HepG2 (cell line): ENCODE data around the gene NKX6-2. TPM values are rescaled to one million over a fixed set of nuclear protein-coding genes. Genes with fewer than 3 reads are reported as not detected.

Experiments used
- ATAC-seq: fragments of 200-7000 bp; cut with Tn5 transposase; 3 replicates; pipeline ENCODE4 v1.9.1; 2020; ENCODE audit warnings: mild to moderate bottlenecking, moderate library complexity
- BruUV-seq: library from RNA; stranded (reverse); fragments of 400-500 nt; replicated peaks from 2 replicates; lab custom pipeline; 2021; lab: Mats Ljungman, UMichigan
- CTCF ChIA-PET: fragments of 300-600 bp; formaldehyde crosslinking; extraction: SDS; loops from one replicate; lab custom pipeline; 2021; ENCODE audit warnings: low total read pairs, inconsistent platforms, low intra/inter-chr PET ratio; lab: Yijun Ruan, JAX
- POLR2A ChIA-PET: fragments of 350-600 bp; sonication (Branson Sonifier 250); formaldehyde crosslinking; loops from one replicate; lab custom pipeline; 2020; ENCODE audit warnings: antibody characterized with exemption, inconsistent platforms; lab: Yijun Ruan, JAX
- DNase-seq: peaks from one replicate; pipeline ENCODE4 v3.0.0-alpha.2; 2015; ENCODE audit warnings: low spot score
- FAIRE-seq: peaks from 3 replicates; lab custom pipeline; 2011; peaks lifted over from hg19 to GRCh38; lab: Jason Lieb, UNC
- H2AFZ ChIP-seq: one replicate; pipeline ENCODE4 v1.6.1; 2011; ENCODE audit warnings: low read length, inconsistent platforms
- H3K27ac ChIP-seq: fragments of 300-600 bp; 3 replicates; pipeline ENCODE4 v1.8.0; 2011; ENCODE audit warnings: mixed run types, mild to moderate bottlenecking, mixed read lengths, low read length, inconsistent platforms; ENCODE audit not compliant: insufficient read depth; ENCODE audit errors: extremely low read length
- H3K27me3 ChIP-seq, 2 experiments: fragments of 200-600 bp in 1 of 2; 2 replicates in 1 of 2; 3 replicates in 1 of 2; pipeline versions ENCODE4 v1.6.0 to v1.8.0; 2011; ENCODE audit warnings: low read length in 2 of 2, mild to moderate bottlenecking in 2 of 2, moderate library complexity in 2 of 2, inconsistent platforms in 1 of 2; ENCODE audit not compliant: insufficient read depth in 2 of 2, control insufficient read depth in 1 of 2
- H3K36me3 ChIP-seq, 2 experiments: fragments of 200-600 bp in 1 of 2; replicated peaks in 1 of 2; 2 replicates in 1 of 2; 3 replicates in 1 of 2; pipeline versions ENCODE4 v1.5.1 to v1.8.0; 2011; ENCODE audit warnings: low read length in 2 of 2, inconsistent platforms in 1 of 2; ENCODE audit not compliant: insufficient read depth in 2 of 2, control insufficient read depth in 1 of 2
- H3K4me1 ChIP-seq: 2 replicates; pipeline ENCODE4 v1.5.1; 2012; ENCODE audit warnings: low read length, inconsistent platforms; ENCODE audit not compliant: insufficient read depth
- H3K4me2 ChIP-seq: 2 replicates; pipeline ENCODE4 v1.6.0; 2011; ENCODE audit warnings: low read depth, low read length, inconsistent platforms
- H3K4me3 ChIP-seq, 3 experiments: fragments of 200-600 bp in 1 of 3; sonication (generic), shearing (Covaris generic) in 1 of 3; replicated peaks in 1 of 3; 2 replicates each; pipeline ENCODE4 v1.5.1; 2011 to 2016; ENCODE audit warnings: low read length in 3 of 3, inconsistent platforms in 2 of 3, low read depth in 2 of 3, mild to moderate bottlenecking in 2 of 3, control low read depth in 1 of 3, mixed read lengths in 1 of 3; ENCODE audit not compliant: insufficient read depth in 1 of 3
- H3K79me2 ChIP-seq: one replicate; pipeline ENCODE4 v1.6.1; 2011; ENCODE audit warnings: low read length, inconsistent platforms; ENCODE audit not compliant: insufficient read depth
- H3K9ac ChIP-seq: 2 replicates; pipeline ENCODE4 v1.6.0; 2011; ENCODE audit warnings: mild to moderate bottlenecking, low read depth, low read length, inconsistent platforms; ENCODE audit not compliant: insufficient read depth
- H3K9me3 ChIP-seq: 2 replicates; pipeline ENCODE4 v1.5.1; 2012; ENCODE audit warnings: mild to moderate bottlenecking, low read length
- H4K20me1 ChIP-seq: 2 replicates; pipeline ENCODE4 v1.6.0; 2011; ENCODE audit warnings: inconsistent platforms, mild to moderate bottlenecking, low read length, moderate library complexity; ENCODE audit not compliant: insufficient read depth
- BATF2 ChIP-seq: sonication (generic); formaldehyde crosslinking; IDR thresholded peaks from 2 replicates; pipeline ENCODE4 v1.8.0; 2022; ENCODE audit warnings: mild to moderate bottlenecking, missing genetic modification reagents, moderate library complexity
- BCL6 ChIP-seq: IDR thresholded peaks from 2 replicates; pipeline ENCODE4 v1.6.1; 2016; ENCODE audit warnings: missing genetic modification reagents, missing compliant biosample characterization
- CHD2 ChIP-seq: IDR thresholded peaks from 2 replicates; pipeline ENCODE4 v1.6.1; 2011; ENCODE audit warnings: low read depth, low read length, improper control_type of control experiment
- MAFF ChIP-seq: IDR thresholded peaks from 2 replicates; pipeline ENCODE4 v1.6.1; 2011; ENCODE audit warnings: low read depth, low read length, improper control_type of control experiment
- MAFK ChIP-seq, 2 experiments: IDR thresholded peaks in 1 of 2; conservative IDR thresholded peaks in 1 of 2; 2 replicates each; pipeline ENCODE4 v1.6.1; 2011; ENCODE audit warnings: improper control_type of control experiment in 2 of 2, low read length in 2 of 2
- MYC ChIP-seq: sonication (generic); formaldehyde crosslinking; IDR thresholded peaks from 2 replicates; pipeline ENCODE4 v1.9.0; 2021; ENCODE audit warnings: missing genetic modification reagents, borderline replicate concordance
- NONO ChIP-seq, 2 experiments: fragments of 450-650 bp in 1 of 2; sonication (generic) in 1 of 2; formaldehyde crosslinking in 1 of 2; IDR thresholded peaks in 1 of 2; conservative IDR thresholded peaks in 1 of 2; 2 replicates each; pipeline versions ENCODE4 v1.6.1 to v1.8.0; 2017 to 2022; ENCODE audit warnings: mild to moderate bottlenecking in 1 of 2, missing genetic modification reagents in 1 of 2, moderate library complexity in 1 of 2
- NR0B2 ChIP-seq: sonication (generic); formaldehyde crosslinking; IDR thresholded peaks from 2 replicates; pipeline ENCODE4 v1.4.0; 2020; ENCODE audit warnings: mild to moderate bottlenecking, missing genetic modification reagents
- TEAD2 ChIP-seq: sonication (generic); formaldehyde crosslinking; IDR thresholded peaks from 2 replicates; pipeline ENCODE4 v1.9.0; 2021; ENCODE audit warnings: missing genetic modification reagents
- ZNF44 ChIP-seq: sonication (generic); formaldehyde crosslinking; IDR thresholded peaks from 2 replicates; pipeline ENCODE4 v1.5.1; 2020; ENCODE audit warnings: mild to moderate bottlenecking, missing genetic modification reagents
- WGBS: methylation state at CpG from one replicate; pipeline ENCODE4 v1.1.6; 2017; ENCODE audit warnings: low lambda C conversion rate; 5-methylcytosine and 5-hydroxymethylcytosine counted together
- in situ Hi-C: cut with HindIII; loops from 2 replicates; pipeline ENCODE4 v1.10.0; 2017; ENCODE audit warnings: low pct_unique_long_range_greater_than_20kb; ENCODE audit not compliant: extremely low pct_ligation_motif_present
- intact Hi-C: fragments of 100-400 bp; cut with micrococcal nuclease; formaldehyde crosslinking; loops from one replicate; pipeline ENCODE4 v1.10.0; 2022; ENCODE audit not compliant: unreplicated experiment
- polyA plus RNA-seq, 8 experiments: library from polyadenylated mRNA; depleted of rRNA in 3 of 8; stranded (reverse) in 7 of 8; unstranded in 1 of 8; fragments of >200 nt; fragmentation: Illumina TruSeq in 4 of 8; extraction: Trizol in 4 of 8; gene quantifications; 2 replicates each; pipeline versions ENCODE4 v1.2.1 to v1.2.3, GENCODE V29; 2011 to 2016; ENCODE audit warnings: low read depth in 4 of 8, missing spikeins in 1 of 8, mixed read lengths in 1 of 8; ENCODE audit not compliant: insufficient read depth in 1 of 8
- total RNA-seq, 5 experiments: library from RNA; depleted of rRNA; stranded (reverse); fragments of >200 nt; fragmentation: Illumina TruSeq; extraction: Trizol; gene quantifications; 2 replicates each; pipeline ENCODE4 v1.2.3, GENCODE V29; 2016; ENCODE audit warnings: low read depth in 1 of 5

The NKX6-2 gene
- total and polyA plus RNA-seq, 2 of the 13 experiments (the other 11 are each of a cell fraction or from before 2014, with no cell fraction given): not detected

- intact Hi-C loops: no loop called here
- no peaks in the 10 kb centered on the region for H4K20me1 ChIP-seq
- 96% methylated on average over 10 of the region's 11 CpGs for WGBS
- no peak for DNase-seq
- no peak for FAIRE-seq
- CTCF ChIA-PET: no interaction called here
- ATAC-seq: no peak
- no peak for TF ChIP-seq TEAD2 (CRISPR knock-in tag)
- no peak for TF ChIP-seq MYC (CRISPR knock-in tag)
- TF ChIP-seq MAFF: peak; percentile 69
- peak; percentile 67 to 75 for TF ChIP-seq MAFK (conservative IDR thresholded peaks at IDR 0.05 in 1 of 2, IDR thresholded peaks at IDR 0.05 in 1 of 2; ENCODE audit: low read length in 2 of 2)
- TF ChIP-seq NONO (IDR thresholded peaks at IDR 0.05): no peak
- TF ChIP-seq NONO (CRISPR knock-in tag; conservative IDR thresholded peaks at IDR 0.05): no peak
- TF ChIP-seq ZNF44 (CRISPR knock-in tag): no peak
- TF ChIP-seq NR0B2: no peak
- TF ChIP-seq BCL6: no peak
- no peak for TF ChIP-seq BATF2
- no peak for TF ChIP-seq CHD2
- TF ChIP-seq, all 625 proteins: peak for 2
- no peak overlapping the region for H3K27ac ChIP-seq
- no TSS peak for BruUV-seq
- POLR2A ChIA-PET: no interaction called here
- no peak overlapping the region for H3K4me3 ChIP-seq
- H3K27me3 ChIP-seq: no peaks in the 10 kb centered on the region
- no peak overlapping the region for H3K4me2 ChIP-seq
- H2AFZ ChIP-seq: no peak overlapping the region
- no peaks in the 10 kb centered on the region for H3K4me1 ChIP-seq
- in situ Hi-C loops: no loop called here
- H3K36me3 ChIP-seq: peaks cover 0 to 5% of the 10 kb centered on the region in 2 experiments; a peak in 1 of 5 replicates
- no peaks in the 10 kb centered on the region for H3K9me3 ChIP-seq
- H3K9ac ChIP-seq: no peak overlapping the region
- H3K79me2 ChIP-seq: no peaks in the 10 kb centered on the region
Observed at GRCh38 chr10:132761395-132762060, 24.4 kb downstream of the NKX6-2 start.
